GM21723 (cell line): ENCODE measurements around the gene NTM.

Experiments
- ATAC-seq: cut with Tn5 transposase; IDR thresholded peaks from one replicate; pipeline ENCODE4 v1.9.1; 2021; ENCODE audit warnings: mild to moderate bottlenecking, moderate library complexity; ENCODE audit not compliant: unreplicated experiment

The NTM gene

DNA sequence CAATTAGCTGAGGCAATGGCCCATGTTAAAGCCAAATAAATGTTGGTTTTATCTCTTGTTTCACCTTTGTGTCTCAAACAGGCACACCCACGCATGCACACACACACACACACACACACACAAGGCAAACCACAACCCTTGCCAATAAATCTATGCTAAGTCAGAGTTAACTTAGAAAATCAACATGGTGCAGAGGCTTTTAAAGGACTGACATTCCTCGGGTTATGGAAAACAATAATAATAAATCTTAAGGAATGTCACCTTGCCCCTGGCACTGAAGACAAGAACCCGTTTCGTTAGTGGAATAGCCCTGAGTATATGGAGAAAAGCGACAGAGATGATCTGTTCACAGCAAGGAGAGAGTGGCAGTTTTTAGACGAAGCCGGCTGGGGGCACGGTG lies 326.3 kb downstream of the NTM start:
- ATAC-seq: no peak

DNA sequence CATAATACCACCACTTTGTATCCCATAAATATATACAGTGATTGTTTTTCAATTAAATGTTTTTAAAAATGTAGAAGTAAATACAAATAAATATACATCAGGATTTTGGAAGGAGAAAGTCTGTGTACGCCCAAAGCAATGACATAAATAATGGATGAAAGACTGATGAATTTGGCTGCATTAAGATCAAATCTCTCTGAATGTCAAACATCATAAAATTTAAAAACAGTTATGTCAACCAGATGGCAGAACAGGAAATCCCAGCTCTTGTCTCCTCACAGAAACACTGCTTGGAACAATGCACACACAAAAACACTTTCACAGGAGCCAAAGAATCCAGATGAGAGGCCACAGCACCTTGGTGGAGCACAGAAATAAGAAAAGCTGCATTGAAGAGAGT lies 332.9 kb downstream of the NTM start:
- no peak for ATAC-seq

DNA sequence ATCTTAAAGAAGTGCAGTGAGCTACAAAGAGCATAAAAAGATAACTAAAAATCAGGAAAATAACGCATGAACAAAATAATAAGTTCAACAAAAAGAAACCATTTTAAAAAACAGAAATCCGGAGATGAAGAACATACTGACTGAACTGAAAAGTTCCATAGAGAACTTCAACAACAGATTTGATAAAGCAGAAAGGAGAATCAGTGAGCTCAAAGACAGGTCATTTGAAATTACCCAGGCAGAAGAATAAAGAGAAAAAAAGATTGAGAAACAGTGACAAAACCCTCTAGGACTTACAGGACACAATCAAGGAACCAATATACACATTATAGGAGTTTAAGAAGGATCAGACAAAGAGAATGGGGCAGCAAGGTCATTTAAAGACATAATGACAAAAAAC lies 334.3 kb downstream of the NTM start:
- ATAC-seq: no peak

GRCh38 chr11:131710511-131710910 lies 340.1 kb downstream of the NTM start:
- no peak for ATAC-seq

- no peak for ATAC-seq
These were observed 342.5 kb downstream of the NTM start for GRCh38 chr11:131712897-131713296.

DNA sequence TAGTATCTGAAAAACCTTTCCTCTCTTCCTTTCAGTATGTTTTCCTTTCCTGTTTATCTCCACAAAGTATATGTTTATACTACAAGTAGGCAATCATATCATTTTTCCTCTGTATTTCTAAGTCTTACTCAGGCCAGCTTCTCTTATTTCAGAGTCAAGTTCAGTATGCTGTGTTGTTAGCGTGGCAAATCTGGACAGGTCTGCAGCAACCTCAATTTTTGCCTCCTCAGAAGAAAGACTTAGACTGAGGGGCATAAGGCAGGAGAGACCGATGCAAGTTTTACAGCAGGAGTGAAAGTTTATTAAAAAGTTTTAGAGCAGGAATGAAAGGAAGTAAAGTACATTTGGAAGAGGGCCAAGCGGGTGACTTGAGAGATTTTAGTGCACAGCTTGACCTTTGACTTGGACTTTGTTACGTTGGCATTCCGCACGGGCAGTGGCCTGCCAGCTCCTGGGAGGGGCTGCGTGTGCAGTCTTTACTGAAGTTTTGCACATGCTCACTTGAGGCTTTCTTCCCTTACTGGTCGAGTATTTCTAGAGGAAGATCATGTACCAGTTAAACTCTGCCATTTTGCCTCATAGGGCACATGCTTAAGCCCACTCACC lies 343.2 kb downstream of the NTM start:
- no peak for ATAC-seq

DNA sequence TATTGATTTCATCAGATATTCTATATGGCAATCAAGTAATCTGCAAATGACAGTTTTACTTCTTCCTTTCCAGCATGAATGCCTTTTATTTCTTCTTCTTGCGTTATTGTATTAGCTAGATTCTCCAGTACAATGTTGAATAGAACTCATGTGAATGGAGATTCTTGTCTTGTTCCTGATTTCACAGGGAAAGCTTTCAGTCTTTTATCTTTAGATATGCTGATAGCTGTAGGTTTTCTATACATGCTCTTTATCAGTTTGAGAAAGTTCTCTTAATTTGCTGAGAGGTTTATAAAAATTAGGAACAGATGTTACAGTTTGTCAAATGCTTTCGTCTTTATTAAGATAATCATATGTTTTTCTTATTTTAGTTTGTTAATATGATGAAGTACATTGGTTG lies 347.2 kb downstream of the NTM start:
- ATAC-seq: no peak

GRCh38 chr11:131723088-131723487 lies 352.7 kb downstream of the NTM start:
- no peak for ATAC-seq

DNA sequence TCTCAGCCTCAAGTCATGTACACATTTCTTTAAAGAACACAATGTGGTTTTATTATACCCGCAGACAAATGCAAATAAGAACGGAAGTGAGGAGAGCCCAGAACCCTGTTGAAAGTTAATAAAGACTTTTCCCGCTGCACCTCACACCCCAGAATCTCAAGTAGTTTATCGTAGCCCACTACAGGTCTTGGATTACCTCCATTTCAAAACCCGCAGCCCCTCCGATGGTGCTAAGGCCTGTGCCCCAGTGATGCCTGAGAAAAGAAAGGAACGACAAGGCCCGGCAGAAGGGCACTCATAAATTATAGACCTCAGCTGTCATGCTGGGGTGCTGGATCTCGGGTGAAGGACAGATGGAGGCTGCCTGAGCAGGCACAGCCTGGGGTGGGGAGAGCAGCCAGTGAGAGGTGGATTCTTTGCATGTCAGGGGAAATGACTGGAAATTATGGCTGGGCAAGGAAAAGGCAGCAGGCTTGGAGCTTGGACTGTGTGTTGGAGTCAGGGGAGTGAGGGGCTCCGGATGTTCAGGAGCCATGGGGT lies 354.1 kb downstream of the NTM start:
- ATAC-seq: no peak

DNA sequence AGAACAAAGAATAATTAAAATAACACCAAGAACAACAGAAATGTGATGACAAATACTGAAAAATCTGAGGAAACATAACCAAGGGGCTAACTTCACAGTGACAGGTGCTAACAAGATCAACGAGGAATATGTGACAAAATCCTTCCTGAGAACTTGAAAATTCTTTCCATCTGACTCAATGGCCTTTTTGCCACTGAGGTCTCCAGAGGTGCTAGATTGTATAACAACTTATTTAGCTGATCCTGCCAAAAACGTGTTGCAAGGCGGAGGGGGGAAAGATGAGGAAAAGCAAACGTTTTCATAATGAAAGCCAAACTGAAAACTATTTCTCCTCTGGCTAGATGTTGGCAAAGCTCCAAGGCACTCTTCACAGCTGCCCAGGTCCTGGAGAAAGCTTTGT lies 364.5 kb downstream of the NTM start:
- no peak for ATAC-seq

- no peak for ATAC-seq
These were observed 366.9 kb downstream of the NTM start for GRCh38 chr11:131737357-131737756.

DNA sequence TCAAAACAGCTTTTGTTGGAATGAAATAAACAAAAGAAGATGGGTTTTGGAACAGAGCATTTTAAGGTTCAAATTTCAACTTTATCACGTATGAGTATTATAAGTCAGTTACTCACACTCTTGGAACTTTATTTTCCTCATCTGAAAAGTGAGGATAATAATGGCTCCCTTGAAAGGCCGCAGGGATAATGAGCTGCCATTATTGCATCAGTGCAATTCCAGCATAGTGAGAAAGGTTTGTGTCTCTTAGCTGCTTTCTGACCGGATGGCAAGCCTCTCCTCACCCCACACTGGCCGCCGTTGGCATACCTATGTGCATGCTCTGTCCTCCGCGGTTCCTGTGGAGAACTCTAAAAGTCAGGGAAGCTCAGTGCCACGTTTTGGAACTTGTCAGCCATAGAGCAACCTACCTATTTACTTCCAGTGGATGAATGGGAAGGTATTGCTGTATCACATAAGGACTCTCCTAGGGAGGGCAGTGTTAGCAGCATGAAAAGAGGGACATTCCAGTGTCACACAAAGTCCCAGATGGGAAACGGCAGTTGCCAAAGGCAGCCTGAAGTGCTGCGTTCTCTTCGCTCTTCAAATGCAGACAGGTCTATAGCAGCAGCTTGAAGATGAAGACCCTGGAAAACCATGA lies 368.9 kb downstream of the NTM start:
- ATAC-seq: no peak

DNA sequence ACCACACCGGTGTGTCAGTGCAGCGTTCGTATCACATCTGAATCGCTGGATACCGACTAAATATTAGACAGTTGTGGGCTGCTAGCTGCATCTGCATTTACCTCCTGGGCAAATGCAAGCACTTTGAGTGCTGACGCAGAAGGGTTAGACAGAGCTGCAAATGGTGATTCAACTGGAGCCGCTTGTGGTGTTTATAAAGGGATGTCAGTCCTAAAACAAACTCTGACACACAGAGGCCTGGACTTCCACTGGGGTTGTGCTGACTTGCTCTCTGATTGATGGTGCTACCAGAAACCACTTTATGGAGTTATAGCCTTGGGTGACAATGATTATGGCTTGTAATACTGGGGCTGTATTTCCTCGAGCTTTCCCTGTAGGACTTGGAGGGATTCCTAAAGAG lies 374.4 kb downstream of the NTM start:
- no peak for ATAC-seq

DNA sequence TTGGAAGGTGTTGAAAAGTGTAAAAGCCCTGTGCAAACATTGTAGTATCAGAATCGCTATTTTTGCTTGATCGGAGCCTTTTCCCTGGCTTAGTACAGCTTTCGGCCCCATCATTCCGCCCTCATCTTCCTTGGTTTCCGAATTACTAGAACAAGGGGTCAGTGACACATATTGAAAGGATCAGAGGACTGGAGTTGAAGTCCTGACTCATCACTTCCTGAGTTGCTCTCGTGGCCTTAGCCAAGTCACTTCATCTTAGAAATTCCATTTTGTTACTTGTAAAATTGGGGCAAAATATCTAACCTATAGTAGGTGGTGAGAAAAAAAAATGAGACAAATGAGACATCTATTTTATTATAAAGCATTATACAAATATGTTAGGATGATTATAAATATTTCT lies 375.0 kb downstream of the NTM start:
- ATAC-seq: no peak

GRCh38 chr11:131746201-131746600 lies 375.8 kb downstream of the NTM start:
- no peak for ATAC-seq

DNA sequence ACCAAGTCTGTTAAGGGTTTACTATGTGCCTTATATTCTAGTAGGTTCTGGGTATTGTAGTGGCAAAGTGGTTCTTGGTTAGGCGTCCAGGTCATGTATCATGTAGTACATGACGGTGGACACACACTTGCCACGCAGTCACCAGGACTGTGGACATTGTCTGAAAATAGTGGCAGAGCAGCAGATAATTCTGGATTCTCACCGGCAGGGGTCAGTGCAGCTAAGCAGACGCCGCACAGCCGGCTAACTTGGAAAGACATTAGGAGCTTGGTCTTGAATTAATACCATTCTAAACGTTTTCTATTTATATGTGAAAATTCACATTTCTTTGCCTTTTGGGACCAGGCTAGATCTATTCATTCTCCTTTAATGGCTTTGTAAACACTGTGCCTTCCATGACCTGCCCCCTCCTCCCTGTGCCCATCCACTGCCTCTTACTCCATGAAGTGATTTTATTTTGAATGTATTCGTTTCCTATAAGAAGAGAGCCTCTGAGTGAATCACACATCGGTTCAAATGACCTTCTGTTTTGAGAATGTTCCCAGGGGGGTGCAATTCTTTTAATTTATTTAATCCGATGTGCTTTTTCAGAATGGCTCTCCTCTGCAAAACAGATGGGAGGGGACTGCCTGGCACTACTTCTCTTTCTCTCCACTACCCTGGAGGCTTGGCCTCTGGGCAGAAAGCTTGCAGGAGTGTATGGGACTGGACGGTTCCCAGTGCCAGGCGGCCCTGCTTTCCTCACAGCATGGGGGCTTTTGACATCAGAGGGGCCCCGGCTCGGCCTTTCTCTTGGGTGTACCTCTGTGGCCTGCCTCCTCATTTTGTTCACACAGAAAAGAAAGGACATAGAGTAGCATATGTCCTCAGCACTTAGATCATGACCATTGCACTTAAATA lies 378.0 kb downstream of the NTM start:
- ATAC-seq: peak; percentile 91

GRCh38 chr11:131749101-131749500 lies 378.7 kb downstream of the NTM start:
- no peak for ATAC-seq

DNA sequence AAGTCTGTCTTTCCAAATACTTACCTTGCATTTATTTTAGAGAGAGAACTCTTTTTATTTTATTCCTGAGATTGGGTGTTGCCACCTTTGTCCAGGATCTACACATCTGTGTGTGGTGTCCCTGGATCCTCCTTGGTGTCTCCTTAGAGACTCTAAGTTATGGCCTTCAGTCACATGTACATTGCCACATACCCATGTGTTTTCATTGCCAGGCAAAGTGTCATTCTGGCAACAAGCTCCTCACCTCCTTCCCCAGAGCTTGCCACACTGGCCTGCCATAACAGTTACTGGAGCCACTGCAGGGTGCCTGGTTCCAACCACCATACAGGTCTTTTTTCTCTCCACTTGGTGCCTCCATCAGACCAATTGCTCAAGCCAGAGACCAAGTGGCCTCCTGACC lies 379.7 kb downstream of the NTM start:
- ATAC-seq: no peak

- no peak for ATAC-seq
These were observed 380.3 kb downstream of the NTM start for GRCh38 chr11:131750692-131751091.

DNA sequence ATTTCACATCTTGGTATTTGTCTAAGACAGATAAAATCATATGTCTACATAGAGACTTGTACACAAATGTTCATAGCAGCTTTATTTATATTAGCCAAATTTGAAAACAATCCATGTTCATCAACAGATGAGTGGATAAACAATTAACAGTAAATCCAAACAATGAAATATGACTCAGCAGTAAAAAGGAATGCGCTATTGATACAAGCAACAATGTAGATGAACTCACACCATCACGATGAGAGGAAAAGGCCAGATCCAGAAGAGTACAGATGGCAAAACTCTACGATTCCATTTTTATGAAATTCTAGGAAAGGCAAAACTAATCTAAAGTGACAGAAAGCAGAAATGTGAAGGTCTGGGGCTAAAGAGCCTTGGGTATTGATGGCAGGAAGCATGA lies 384.3 kb downstream of the NTM start:
- ATAC-seq: no peak

GRCh38 chr11:131756479-131757110 lies 386.2 kb downstream of the NTM start:
- ATAC-seq: no peak
